WI38 (cell line): Measurements from ENCODE around the gene PCNX3.

Experiments used
- H3K4me3 ChIP-seq: 2 replicates; pipeline ENCODE4 v1.5.1; 2011; ENCODE audit warnings: low read depth, mild to moderate bottlenecking, control low read depth, low read length
- TF ChIP-seq, protein P1 (sequence below): IDR thresholded peaks from 2 replicates; pipeline ENCODE4 v1.5.1; 2012; ENCODE audit warnings: low read depth, mild to moderate bottlenecking, control low read depth, low read length

The PCNX3 gene

GRCh38 chr11:65617990-65618751, 2.6 kb downstream of the PCNX3 start:
- no peak overlapping the region for H3K4me3 ChIP-seq
- TF ChIP-seq, protein P1, sequence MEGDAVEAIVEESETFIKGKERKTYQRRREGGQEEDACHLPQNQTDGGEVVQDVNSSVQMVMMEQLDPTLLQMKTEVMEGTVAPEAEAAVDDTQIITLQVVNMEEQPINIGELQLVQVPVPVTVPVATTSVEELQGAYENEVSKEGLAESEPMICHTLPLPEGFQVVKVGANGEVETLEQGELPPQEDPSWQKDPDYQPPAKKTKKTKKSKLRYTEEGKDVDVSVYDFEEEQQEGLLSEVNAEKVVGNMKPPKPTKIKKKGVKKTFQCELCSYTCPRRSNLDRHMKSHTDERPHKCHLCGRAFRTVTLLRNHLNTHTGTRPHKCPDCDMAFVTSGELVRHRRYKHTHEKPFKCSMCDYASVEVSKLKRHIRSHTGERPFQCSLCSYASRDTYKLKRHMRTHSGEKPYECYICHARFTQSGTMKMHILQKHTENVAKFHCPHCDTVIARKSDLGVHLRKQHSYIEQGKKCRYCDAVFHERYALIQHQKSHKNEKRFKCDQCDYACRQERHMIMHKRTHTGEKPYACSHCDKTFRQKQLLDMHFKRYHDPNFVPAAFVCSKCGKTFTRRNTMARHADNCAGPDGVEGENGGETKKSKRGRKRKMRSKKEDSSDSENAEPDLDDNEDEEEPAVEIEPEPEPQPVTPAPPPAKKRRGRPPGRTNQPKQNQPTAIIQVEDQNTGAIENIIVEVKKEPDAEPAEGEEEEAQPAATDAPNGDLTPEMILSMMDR = no peak

GRCh38 chr11:65618763-65619162, 3.2 kb downstream of the PCNX3 start:
- TF ChIP-seq, protein P1 = no peak
- H3K4me3 ChIP-seq = no peak overlapping the region

DNA sequence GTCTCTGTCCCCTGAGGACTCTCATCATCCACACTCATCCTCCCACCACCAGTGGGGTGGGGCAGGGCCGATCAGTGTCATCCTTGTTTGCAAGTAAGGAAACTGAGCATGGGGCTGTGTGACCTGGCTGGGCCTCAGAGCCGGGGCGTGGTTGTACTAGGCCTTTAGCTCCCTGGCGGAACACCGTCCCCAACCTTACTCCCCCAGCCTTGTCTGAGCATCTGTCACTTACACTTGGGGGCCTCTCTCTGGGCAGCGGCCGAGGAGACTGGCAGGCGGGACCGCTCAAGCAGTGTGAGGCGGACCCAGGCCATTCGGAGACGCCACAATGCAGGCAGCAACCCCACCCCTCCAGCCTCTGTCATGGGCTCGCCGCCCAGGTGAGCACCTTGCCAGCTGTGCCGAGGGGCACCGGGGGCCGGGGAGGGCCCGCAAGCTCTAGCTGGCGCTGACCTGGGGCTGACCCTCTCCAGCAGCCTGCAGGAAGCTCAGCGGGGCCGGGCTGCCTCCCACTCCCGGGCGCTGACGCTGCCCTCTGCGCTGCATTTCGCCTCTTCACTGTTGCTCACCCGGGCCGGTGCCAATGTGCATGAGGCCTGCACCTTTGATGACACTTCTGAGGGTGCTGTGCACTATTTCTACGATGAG, 3.8 kb downstream of the PCNX3 start:
- TF ChIP-seq, protein P1 = no peak
- no peak overlapping the region for H3K4me3 ChIP-seq

DNA sequence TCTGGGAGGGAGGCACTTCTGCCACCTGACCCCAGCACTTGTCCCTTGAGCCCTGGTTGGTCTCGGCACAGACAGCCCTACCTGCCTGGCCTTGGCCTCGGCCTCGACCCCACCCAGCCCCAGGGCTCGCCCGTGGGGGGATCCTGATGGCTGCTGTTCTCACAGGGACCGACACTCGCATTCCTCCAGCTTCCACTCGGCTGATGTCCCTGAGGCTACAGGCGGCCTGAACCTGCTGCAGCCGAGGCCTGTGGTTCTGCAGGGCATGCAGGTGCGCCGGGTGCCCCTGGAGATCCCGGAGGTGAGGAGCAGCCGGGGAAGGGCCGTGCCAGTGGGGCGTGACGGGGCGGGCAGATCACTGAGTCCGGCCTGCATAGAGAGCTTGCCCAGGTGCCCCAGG, 5.1 kb downstream of the PCNX3 start:
- H3K4me3 ChIP-seq = no peak overlapping the region
- TF ChIP-seq, protein P1 = no peak

DNA sequence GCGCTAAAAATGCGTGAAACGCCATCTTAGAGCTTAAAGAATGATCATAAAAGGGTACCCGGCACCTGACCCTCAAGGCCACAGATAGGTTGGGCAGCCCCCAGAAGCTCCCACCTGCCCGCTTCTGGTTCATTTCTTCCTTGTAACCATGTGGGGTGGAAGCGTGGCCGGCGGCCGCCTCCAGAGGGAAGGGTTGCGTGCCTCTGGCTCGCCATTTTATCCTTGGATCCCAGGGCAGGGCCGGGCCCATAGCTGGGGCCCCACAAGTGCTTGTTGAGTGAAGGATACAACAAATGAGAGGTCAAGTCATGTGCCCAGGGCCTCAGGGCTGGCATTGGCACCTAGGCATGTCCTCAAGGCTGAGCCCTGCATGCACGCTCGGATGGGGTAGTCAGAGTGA, 5.9 kb downstream of the PCNX3 start:
- TF ChIP-seq, protein P1 = no peak
- H3K4me3 ChIP-seq = no peak overlapping the region

GRCh38 chr11:65622011-65622410, 6.4 kb downstream of the PCNX3 start:
- no peak overlapping the region for H3K4me3 ChIP-seq
- TF ChIP-seq, protein P1 = no peak

GRCh38 chr11:65623177-65623576, 7.6 kb downstream of the PCNX3 start:
- TF ChIP-seq, protein P1 = no peak

More at GRCh38 chr11:65623177-65623576, 7.6 kb downstream of the PCNX3 start:
- no peak overlapping the region for H3K4me3 ChIP-seq
